Measurements from ENCODE around the gene CAMK1G.

The CAMK1G gene

GRCh38 chr1:209561532-209561931 lies 22.0 kb upstream of the CAMK1G start:
- no peak for DNase-seq (ENCODE audit: extremely low read depth, low read depth)
- no peak for TF ChIP-seq CTCF (IDR thresholded peaks at IDR 0.05; ENCODE audit: low read depth, low read length, missing control alignments)
- no peak overlapping the region for H3K4me3 ChIP-seq (replicated peaks; ENCODE audit: low read depth, low read length)

GRCh38 chr1:209564849-209565248 lies 18.7 kb upstream of the CAMK1G start:
- no peak overlapping the region for H3K4me3 ChIP-seq (replicated peaks; ENCODE audit: low read depth, low read length)
- DNase-seq (ENCODE audit: extremely low read depth, low read depth) = no peak
- no peak for TF ChIP-seq CTCF (IDR thresholded peaks at IDR 0.05; ENCODE audit: low read depth, low read length, missing control alignments)

GRCh38 chr1:209565759-209566678 lies 17.5 kb upstream of the CAMK1G start:
- no peak overlapping the region for H3K4me3 ChIP-seq (replicated peaks; ENCODE audit: low read depth, low read length)
- DNase-seq (ENCODE audit: extremely low read depth, low read depth) = peak; percentile 52
- peak; percentile 80 for TF ChIP-seq CTCF (IDR thresholded peaks at IDR 0.05; ENCODE audit: low read depth, low read length, missing control alignments)

- DNase-seq (ENCODE audit: extremely low read depth, low read depth) = no peak
- no peak for TF ChIP-seq CTCF (IDR thresholded peaks at IDR 0.05; ENCODE audit: low read depth, low read length, missing control alignments)
These were observed 15.8 kb upstream of the CAMK1G start for GRCh38 chr1:209567698-209568175.

GRCh38 chr1:209569455-209570207 lies 13.9 kb upstream of the CAMK1G start:
- TF ChIP-seq CTCF (IDR thresholded peaks at IDR 0.05; ENCODE audit: low read depth, low read length, missing control alignments) = peak; percentile 93
- DNase-seq (ENCODE audit: extremely low read depth, low read depth) = peak; percentile 37
- no peak overlapping the region for H3K4me3 ChIP-seq (replicated peaks; ENCODE audit: low read depth, low read length)

More at GRCh38 chr1:209567698-209568175, 15.8 kb upstream of the CAMK1G start:
- H3K4me3 ChIP-seq (replicated peaks; ENCODE audit: low read depth, low read length) = no peak overlapping the region

GRCh38 chr1:209570743-209571142 lies 12.8 kb upstream of the CAMK1G start:
- no peak overlapping the region for H3K4me3 ChIP-seq (replicated peaks; ENCODE audit: low read depth, low read length)
- no peak for DNase-seq (ENCODE audit: extremely low read depth, low read depth)
- TF ChIP-seq CTCF (IDR thresholded peaks at IDR 0.05; ENCODE audit: low read depth, low read length, missing control alignments) = no peak
